Measurements from ENCODE around the gene DNAH6.

Gene DNAH6

DNA sequence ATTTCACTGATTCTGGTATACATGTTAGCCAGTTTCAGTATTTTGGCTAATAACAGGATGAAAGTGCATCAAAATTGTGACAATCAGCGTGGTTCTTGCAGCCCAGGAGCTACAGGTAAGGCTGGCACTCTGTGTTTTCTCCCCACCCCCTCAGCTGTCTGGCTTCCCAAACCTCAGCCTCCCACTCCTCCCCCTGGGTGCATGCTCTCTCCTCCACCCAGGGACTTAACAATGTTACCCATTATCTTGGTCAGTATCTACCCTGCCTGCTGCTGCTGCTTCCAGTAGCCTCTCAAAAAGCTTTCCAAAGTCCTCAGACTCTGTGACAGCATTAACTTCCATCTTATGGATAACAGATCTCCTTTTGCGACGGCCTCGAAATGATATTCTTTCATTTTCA lies 323.6 kb downstream of the DNAH6 start:
- DNase-seq (ENCODE audit: extremely low spot score): no peak
- TF ChIP-seq L3MBTL2 (conservative IDR thresholded peaks at IDR 0.05) (no peak), NFRKB (IDR thresholded peaks at IDR 0.05) (no peak)
- POLR2A ChIA-PET: no interaction called here
- CTCF ChIA-PET: no interaction called here

GRCh38 chr2:84840306-84840705 lies 324.0 kb downstream of the DNAH6 start:
- DNase-seq (ENCODE audit: extremely low spot score): no peak
- ChIA-PET CTCF (no interaction called here), POLR2A (no interaction called here)
- TF ChIP-seq SUZ12 (IDR thresholded peaks at IDR 0.05): no peak
- no peak for TF ChIP-seq ZNF384 (IDR thresholded peaks at IDR 0.05)
- TF ChIP-seq LEF1 (IDR thresholded peaks at IDR 0.05; ENCODE audit: borderline replicate concordance): no peak
- TF ChIP-seq TARDBP (IDR thresholded peaks at IDR 0.05): no peak
- TF ChIP-seq FOXK2 (IDR thresholded peaks at IDR 0.05): no peak
- TF ChIP-seq CTBP1 (IDR thresholded peaks at IDR 0.05; ENCODE audit: borderline replicate concordance): no peak

DNA sequence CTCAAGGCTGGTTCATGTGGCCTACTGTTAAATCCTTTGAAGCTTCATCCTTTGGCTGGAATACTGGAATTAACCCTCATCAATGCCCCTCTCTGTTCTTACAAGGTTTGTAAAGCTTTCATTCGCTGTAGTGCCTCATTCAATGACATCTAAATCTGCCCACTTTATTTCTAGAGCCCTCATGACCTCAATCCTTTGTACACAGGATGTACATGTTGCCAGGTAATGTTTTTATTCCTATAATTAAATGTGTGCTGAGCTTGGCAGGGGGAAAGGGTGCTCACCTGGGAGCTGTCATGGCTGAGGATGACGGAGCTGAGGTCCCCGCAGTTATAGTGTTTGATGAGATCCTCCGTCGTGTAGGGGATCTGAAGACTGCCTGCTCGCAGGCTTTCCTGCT lies 325.3 kb downstream of the DNAH6 start:
- POLR2A ChIA-PET: no interaction called here
- CTCF ChIA-PET: no interaction called here
- TF ChIP-seq FOXA1 (IDR thresholded peaks at IDR 0.05): no peak
- TF ChIP-seq FOXM1 (IDR thresholded peaks at IDR 0.05; ENCODE audit: borderline replicate concordance): no peak
- no peak for TF ChIP-seq SUZ12 (IDR thresholded peaks at IDR 0.05)
- no peak for TF ChIP-seq NFRKB (IDR thresholded peaks at IDR 0.05)
- TF ChIP-seq ARNT (IDR thresholded peaks at IDR 0.05): no peak
- no peak for TF ChIP-seq CTBP1 (IDR thresholded peaks at IDR 0.05; ENCODE audit: borderline replicate concordance)
- no peak for TF ChIP-seq L3MBTL2 (conservative IDR thresholded peaks at IDR 0.05)
- TF ChIP-seq HDGF (IDR thresholded peaks at IDR 0.05; ENCODE audit: borderline replicate concordance): no peak
- TF ChIP-seq TARDBP (IDR thresholded peaks at IDR 0.05): no peak
- no peak for TF ChIP-seq ELF4 (IDR thresholded peaks at IDR 0.05)
- no peak for TF ChIP-seq ZNF384 (IDR thresholded peaks at IDR 0.05)
- no peak for TF ChIP-seq SP1 (IDR thresholded peaks at IDR 0.05)
- TF ChIP-seq LEF1 (IDR thresholded peaks at IDR 0.05; ENCODE audit: borderline replicate concordance): no peak
- TF ChIP-seq PKNOX1 (IDR thresholded peaks at IDR 0.05): no peak
- no peak for TF ChIP-seq BHLHE40 (IDR thresholded peaks at IDR 0.05; ENCODE audit: borderline replicate concordance)
- TF ChIP-seq FOXK2 (IDR thresholded peaks at IDR 0.05): no peak
- no peak for DNase-seq (ENCODE audit: extremely low spot score)

DNA sequence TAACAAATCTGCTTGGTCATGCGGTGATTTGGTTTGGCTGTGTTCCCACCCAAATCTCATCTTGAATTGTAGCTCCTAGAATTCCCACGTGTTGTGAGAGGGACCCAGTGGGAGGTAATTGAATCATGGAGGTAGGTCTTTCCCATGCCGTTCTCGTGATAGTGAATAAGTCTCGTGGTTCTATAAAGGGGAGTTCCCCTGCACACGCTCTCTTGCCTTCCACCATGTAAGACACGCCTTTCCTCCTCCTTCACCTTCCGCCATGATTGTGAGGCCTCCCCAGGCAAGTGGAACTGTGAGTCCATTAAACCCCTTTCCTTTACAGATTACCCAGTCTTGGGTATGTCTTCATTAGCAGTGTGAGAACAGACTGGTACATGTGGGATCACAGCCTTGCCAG lies 327.8 kb downstream of the DNAH6 start:
- POLR2A ChIA-PET: no interaction called here
- DNase-seq (ENCODE audit: extremely low spot score): no peak
- CTCF ChIA-PET: no interaction called here
- TF ChIP-seq FOXA1 (IDR thresholded peaks at IDR 0.05) (no peak), NFRKB (IDR thresholded peaks at IDR 0.05) (no peak), CTBP1 (IDR thresholded peaks at IDR 0.05; ENCODE audit: borderline replicate concordance) (no peak)

- ChIA-PET POLR2A (no interaction called here), CTCF (interaction anchor here (0.6 to 1.2 kb wide), 2 partner anchors 36 to 80 kb away, joined by 3 to 4 read pairs; no protein-coding TSS in a partner anchor)
- DNase-seq (ENCODE audit: extremely low spot score): no peak
- TF ChIP-seq FOXK2 (IDR thresholded peaks at IDR 0.05): no peak
- no peak for TF ChIP-seq TARDBP (IDR thresholded peaks at IDR 0.05)
- TF ChIP-seq SUZ12 (IDR thresholded peaks at IDR 0.05): no peak
- no peak for TF ChIP-seq LEF1 (IDR thresholded peaks at IDR 0.05; ENCODE audit: borderline replicate concordance)
- TF ChIP-seq HDGF (IDR thresholded peaks at IDR 0.05; ENCODE audit: borderline replicate concordance): no peak
- TF ChIP-seq L3MBTL2 (conservative IDR thresholded peaks at IDR 0.05): no peak
- no peak for TF ChIP-seq CTBP1 (IDR thresholded peaks at IDR 0.05; ENCODE audit: borderline replicate concordance)
- no peak for TF ChIP-seq NFRKB (IDR thresholded peaks at IDR 0.05)
- no peak for TF ChIP-seq ARNT (IDR thresholded peaks at IDR 0.05)
- no peak for TF ChIP-seq SP1 (IDR thresholded peaks at IDR 0.05)
- no peak for TF ChIP-seq FOXM1 (IDR thresholded peaks at IDR 0.05; ENCODE audit: borderline replicate concordance)
- no peak for TF ChIP-seq FOXA1 (IDR thresholded peaks at IDR 0.05)
- TF ChIP-seq BHLHE40 (IDR thresholded peaks at IDR 0.05; ENCODE audit: borderline replicate concordance): no peak
- TF ChIP-seq PKNOX1 (IDR thresholded peaks at IDR 0.05): no peak
- TF ChIP-seq ELF4 (IDR thresholded peaks at IDR 0.05): no peak
- no peak for TF ChIP-seq ZNF384 (IDR thresholded peaks at IDR 0.05)
Measured at GRCh38 chr2:84846041-84846663, 329.9 kb downstream of the DNAH6 start.

DNA sequence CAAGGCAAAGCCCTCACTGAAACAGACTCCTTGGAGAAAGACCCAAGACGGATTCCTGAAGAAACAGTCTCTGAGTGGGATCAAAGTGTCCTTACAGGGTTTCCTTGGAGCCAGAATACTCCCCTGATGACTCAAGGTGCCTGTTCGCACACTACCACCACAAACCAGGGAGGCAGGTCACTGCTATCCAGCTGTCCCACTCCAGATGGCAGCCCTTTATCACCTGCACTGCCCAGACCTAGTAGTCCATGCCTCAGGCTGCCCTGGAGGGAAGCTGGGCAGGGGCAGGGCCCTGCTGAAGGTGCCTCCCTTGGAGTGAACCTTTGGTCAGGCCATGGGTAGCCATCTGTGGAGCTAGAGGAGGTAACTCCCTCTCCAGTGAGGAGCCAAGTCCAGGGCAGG lies 330.4 kb downstream of the DNAH6 start:
- ChIA-PET CTCF (interaction anchor here (1.2 kb wide), 1 partner anchor 79 kb away, joined by 4 read pairs; no protein-coding TSS in a partner anchor), POLR2A (no interaction called here)
- TF ChIP-seq ELF4 (IDR thresholded peaks at IDR 0.05): no peak
- TF ChIP-seq ZNF384 (IDR thresholded peaks at IDR 0.05): no peak
- no peak for TF ChIP-seq L3MBTL2 (conservative IDR thresholded peaks at IDR 0.05)
- no peak for TF ChIP-seq BHLHE40 (IDR thresholded peaks at IDR 0.05; ENCODE audit: borderline replicate concordance)
- TF ChIP-seq TARDBP (IDR thresholded peaks at IDR 0.05): no peak
- TF ChIP-seq FOXK2 (IDR thresholded peaks at IDR 0.05): no peak
- TF ChIP-seq ARNT (IDR thresholded peaks at IDR 0.05): no peak
- TF ChIP-seq FOXM1 (IDR thresholded peaks at IDR 0.05; ENCODE audit: borderline replicate concordance): no peak
- no peak for TF ChIP-seq SP1 (IDR thresholded peaks at IDR 0.05)
- no peak for TF ChIP-seq NFRKB (IDR thresholded peaks at IDR 0.05)
- no peak for TF ChIP-seq SUZ12 (IDR thresholded peaks at IDR 0.05)
- no peak for TF ChIP-seq CTBP1 (IDR thresholded peaks at IDR 0.05; ENCODE audit: borderline replicate concordance)
- no peak for TF ChIP-seq HDGF (IDR thresholded peaks at IDR 0.05; ENCODE audit: borderline replicate concordance)
- no peak for DNase-seq (ENCODE audit: extremely low spot score)

- DNase-seq (ENCODE audit: extremely low spot score): no peak
- ChIA-PET POLR2A (no interaction called here), CTCF (no interaction called here)
- TF ChIP-seq ZNF384 (IDR thresholded peaks at IDR 0.05) (no peak), HDGF (IDR thresholded peaks at IDR 0.05; ENCODE audit: borderline replicate concordance) (no peak), SP1 (IDR thresholded peaks at IDR 0.05) (no peak), BHLHE40 (IDR thresholded peaks at IDR 0.05; ENCODE audit: borderline replicate concordance) (no peak), PKNOX1 (IDR thresholded peaks at IDR 0.05) (no peak), FOXK2 (IDR thresholded peaks at IDR 0.05) (no peak), CTBP1 (IDR thresholded peaks at IDR 0.05; ENCODE audit: borderline replicate concordance) (no peak), ARNT (IDR thresholded peaks at IDR 0.05) (no peak), NFRKB (IDR thresholded peaks at IDR 0.05) (no peak), ELF4 (IDR thresholded peaks at IDR 0.05) (no peak)
Measured at GRCh38 chr2:84847326-84848050, 331.2 kb downstream of the DNAH6 start.

Measured in HEK293T (cell line).